ENCODE measurements around the gene COL15A1.

The COL15A1 gene

DNA sequence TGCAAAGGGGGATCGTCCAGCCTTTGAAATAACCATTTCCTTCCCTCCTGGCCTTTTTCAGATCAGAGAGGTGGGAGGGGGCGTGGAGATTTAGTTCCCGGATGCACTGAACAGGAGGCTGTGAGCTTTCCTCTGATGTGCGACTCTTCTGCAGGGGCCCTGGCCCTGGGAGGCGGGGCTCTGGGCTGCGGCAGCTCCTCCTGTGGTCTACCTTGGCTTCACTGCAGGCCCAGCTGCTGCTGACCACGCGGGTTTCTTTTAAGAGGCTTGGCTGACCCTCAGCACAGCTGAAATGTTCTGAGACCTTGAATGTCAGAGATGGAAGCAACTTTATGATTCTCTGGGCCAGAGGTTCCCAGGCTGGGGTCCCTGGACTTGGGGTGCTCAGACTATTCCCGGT, 27.0 kb upstream of the COL15A1 start:
- TF ChIP-seq, protein P1, sequence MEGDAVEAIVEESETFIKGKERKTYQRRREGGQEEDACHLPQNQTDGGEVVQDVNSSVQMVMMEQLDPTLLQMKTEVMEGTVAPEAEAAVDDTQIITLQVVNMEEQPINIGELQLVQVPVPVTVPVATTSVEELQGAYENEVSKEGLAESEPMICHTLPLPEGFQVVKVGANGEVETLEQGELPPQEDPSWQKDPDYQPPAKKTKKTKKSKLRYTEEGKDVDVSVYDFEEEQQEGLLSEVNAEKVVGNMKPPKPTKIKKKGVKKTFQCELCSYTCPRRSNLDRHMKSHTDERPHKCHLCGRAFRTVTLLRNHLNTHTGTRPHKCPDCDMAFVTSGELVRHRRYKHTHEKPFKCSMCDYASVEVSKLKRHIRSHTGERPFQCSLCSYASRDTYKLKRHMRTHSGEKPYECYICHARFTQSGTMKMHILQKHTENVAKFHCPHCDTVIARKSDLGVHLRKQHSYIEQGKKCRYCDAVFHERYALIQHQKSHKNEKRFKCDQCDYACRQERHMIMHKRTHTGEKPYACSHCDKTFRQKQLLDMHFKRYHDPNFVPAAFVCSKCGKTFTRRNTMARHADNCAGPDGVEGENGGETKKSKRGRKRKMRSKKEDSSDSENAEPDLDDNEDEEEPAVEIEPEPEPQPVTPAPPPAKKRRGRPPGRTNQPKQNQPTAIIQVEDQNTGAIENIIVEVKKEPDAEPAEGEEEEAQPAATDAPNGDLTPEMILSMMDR (IDR thresholded peaks at IDR 0.05; ENCODE audit: low read depth, low read length), result no peak
- no peak for DNase-seq (ENCODE audit: extremely low read depth, low read depth)

DNA sequence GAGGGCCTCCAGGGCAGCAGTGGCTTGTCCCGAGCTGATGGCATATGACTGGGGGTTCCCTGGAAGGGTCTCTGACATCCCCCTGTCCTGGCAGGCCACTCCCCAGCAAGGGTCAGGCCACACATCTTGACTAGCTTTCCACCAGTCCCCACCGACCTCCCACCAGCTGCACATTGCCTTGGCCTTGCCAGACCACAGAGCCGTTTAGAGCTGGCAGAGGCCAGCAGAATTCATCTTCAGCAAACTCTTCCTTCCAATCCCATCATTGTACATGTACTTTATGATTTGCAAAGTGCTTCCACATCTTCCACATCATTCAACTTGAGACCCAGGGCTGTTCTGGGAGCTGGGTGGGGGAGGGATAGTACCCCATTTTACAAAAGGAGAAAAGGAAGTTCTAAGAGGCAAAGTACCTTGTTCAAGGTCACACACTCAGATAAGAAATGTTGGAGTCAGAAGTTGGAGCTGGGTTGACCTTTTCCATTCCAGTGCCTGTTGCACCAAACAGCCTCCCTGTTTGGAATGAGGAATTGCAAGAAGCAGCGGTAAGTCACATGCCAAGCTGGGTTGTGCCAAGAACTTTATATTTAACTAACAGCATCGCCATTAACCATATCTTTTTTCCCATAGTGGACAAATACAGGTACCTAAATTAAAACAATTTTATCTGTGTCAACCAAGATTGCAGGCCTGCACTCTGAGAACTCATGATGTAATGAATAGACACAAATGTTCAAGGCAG, 25.8 kb upstream of the COL15A1 start:
- DNase-seq (ENCODE audit: extremely low read depth, low read depth), result no peak
- TF ChIP-seq, protein P1 (IDR thresholded peaks at IDR 0.05; ENCODE audit: low read depth, low read length), result no peak

DNA sequence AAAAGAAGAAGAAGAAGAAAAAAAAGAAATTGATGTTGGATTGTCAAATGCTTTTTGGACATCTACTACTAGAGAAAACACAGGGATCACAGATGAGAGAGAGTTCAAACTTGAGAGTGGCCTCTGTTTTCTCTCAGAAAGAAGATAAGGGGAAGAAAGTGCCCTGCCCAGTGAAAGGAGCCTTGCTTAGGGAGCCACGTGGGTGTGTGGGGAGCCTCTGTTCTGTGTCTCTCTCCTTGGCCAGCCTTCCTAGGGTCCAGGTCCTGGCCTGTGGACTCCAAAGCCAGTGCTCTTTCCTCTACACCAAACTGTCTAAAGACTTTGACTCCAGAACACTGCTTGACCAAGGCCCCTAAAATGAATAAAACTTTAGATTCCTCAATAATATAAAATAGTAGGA, 22.0 kb upstream of the COL15A1 start:
- no peak for DNase-seq (ENCODE audit: extremely low read depth, low read depth)
- TF ChIP-seq, protein P1 (IDR thresholded peaks at IDR 0.05; ENCODE audit: low read depth, low read length), result no peak

DNA sequence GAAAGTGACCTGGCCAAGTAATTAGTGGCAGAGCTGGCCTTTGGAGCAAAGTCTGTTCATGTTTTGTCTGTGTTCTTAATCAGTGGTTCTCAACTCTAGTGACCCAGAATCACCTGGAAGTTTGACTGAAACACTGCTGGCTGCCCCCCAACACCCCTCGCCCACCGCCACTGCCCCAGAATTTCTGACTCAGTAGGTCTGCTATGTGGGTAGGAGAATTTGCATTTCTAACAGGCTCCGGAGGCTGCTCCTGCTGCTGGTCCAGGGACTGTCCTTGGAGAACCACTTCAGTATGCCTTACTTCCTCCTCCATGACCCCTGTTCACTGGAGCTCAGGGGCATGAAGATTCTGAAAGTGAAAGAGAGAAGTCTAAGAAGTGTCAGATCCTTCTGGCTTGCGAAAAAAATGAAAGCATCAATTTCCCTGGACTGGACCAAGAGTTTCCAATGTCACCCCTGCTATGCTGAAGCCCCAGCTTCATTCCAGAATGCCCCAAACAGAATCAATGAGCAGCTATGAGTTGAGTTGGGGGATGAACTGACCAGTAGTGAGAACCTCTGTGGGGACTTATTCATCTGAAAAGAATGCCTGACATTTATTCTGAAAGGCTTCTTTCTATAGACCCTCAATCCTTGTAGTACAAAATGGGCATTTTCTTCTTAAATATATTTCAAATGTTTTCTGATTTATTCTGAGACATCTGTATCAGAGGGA, 20.8 kb upstream of the COL15A1 start:
- TF ChIP-seq, protein P1 (IDR thresholded peaks at IDR 0.05; ENCODE audit: low read depth, low read length), result no peak
- DNase-seq (ENCODE audit: extremely low read depth, low read depth), result no peak

DNA sequence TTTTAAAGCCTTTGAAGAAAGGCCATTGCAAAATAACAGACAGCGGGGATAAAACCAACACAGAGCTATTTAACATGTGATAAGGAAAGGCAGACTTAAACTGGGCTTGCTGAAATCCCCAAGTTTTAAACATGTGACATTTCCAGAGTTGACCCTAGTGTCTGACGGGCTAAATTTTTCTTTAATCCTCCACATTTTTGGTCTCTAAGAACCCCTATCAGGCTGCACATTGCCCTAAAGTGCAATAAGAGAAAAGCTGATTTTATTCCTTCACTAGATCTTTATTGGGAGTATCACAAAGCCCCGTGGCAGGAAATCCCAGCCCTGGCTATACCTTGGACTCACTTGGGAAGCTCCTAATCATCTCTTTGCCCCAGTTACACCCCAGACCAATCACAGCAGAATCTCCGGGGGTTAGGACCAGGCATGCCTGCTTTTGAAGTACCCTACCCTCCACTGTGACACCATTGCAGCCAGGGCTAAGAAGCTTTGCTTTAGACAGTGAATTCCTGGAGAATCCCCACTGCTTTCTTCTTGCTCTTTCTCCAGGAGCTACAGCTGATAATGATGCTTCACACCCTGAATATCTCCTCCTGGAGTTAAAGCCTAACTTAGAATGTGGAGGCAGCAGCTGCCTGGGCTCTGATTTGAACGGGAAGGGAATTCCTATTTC, 20.1 kb upstream of the COL15A1 start:
- TF ChIP-seq, protein P1 (IDR thresholded peaks at IDR 0.05; ENCODE audit: low read depth, low read length), result no peak
- no peak for DNase-seq (ENCODE audit: extremely low read depth, low read depth)

DNA sequence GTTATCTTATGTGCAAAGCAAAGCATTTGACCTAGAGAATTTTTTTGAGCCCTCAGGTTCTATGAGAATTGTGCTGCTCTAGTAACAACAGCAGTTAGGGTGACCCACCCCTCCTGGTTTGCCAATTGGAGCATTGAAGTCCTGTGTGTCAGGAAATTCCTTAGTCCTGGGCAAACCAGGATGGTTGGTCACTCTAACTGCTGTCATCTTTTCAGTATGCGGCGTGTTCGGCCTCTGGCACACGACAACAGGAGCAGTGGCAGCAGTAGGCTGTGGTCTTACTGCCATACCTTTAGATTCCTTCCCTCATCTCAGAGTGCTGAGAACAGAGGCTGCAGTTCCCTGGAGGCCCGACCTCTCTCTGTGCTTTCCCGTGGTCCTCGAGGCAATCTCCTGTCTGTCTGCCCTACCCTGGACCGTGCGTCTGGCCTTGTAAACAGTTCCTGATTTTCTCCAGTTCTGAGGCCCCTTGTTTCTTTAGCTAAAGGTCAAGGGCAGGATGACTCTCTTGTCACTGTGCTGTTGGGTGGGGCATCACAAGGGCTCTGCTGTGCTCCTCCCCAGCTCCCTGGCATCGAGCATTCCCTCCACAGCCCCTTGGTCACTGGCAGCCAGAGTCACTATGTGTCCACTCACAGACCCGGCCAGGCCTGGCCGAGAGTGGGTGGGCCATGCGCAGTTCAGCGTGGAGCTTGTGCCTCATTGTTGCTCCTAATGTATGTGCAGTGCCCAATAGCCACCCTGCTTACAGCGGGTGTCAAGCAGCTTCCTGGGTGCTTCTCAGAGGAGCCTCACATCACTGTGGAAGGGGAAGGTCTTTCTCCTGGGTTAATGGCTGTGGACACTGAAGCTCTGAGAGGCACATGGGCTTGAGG, 18.5 kb upstream of the COL15A1 start:
- TF ChIP-seq, protein P1 (IDR thresholded peaks at IDR 0.05; ENCODE audit: low read depth, low read length), result no peak
- DNase-seq (ENCODE audit: extremely low read depth, low read depth), result no peak
